ENCODE results near the gene NDST1. TPM values are rescaled to one million over a fixed set of nuclear protein-coding genes. Genes with fewer than 3 reads are reported as not detected.

Gene NDST1
- total and polyA plus RNA-seq, 2 of the 8 experiments (the other 6 are each of a cell fraction or from before 2014, with no cell fraction given) = 27.0 to 72.0 TPM

DNA sequence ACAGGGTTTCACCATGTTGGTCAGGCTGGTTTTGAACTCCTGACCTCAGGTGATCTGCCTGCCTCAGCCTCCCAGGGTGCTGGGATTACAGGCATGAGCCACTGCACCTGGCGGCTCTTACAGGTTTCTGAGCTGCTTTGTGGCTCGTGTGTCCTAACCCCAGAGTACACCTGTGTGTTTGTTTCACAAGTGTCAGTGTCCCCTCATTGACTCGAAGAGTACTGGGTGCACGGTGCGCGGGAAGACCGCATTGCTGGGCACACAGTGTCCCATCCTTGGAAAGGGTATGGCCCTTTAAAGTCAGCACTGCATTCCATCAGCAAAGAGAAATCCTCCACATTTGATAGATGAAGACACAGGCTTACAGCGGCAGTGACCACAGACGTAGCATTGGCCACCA is 23.8 kb downstream of the NDST1 start (continued):
- TF ChIP-seq, protein P1, sequence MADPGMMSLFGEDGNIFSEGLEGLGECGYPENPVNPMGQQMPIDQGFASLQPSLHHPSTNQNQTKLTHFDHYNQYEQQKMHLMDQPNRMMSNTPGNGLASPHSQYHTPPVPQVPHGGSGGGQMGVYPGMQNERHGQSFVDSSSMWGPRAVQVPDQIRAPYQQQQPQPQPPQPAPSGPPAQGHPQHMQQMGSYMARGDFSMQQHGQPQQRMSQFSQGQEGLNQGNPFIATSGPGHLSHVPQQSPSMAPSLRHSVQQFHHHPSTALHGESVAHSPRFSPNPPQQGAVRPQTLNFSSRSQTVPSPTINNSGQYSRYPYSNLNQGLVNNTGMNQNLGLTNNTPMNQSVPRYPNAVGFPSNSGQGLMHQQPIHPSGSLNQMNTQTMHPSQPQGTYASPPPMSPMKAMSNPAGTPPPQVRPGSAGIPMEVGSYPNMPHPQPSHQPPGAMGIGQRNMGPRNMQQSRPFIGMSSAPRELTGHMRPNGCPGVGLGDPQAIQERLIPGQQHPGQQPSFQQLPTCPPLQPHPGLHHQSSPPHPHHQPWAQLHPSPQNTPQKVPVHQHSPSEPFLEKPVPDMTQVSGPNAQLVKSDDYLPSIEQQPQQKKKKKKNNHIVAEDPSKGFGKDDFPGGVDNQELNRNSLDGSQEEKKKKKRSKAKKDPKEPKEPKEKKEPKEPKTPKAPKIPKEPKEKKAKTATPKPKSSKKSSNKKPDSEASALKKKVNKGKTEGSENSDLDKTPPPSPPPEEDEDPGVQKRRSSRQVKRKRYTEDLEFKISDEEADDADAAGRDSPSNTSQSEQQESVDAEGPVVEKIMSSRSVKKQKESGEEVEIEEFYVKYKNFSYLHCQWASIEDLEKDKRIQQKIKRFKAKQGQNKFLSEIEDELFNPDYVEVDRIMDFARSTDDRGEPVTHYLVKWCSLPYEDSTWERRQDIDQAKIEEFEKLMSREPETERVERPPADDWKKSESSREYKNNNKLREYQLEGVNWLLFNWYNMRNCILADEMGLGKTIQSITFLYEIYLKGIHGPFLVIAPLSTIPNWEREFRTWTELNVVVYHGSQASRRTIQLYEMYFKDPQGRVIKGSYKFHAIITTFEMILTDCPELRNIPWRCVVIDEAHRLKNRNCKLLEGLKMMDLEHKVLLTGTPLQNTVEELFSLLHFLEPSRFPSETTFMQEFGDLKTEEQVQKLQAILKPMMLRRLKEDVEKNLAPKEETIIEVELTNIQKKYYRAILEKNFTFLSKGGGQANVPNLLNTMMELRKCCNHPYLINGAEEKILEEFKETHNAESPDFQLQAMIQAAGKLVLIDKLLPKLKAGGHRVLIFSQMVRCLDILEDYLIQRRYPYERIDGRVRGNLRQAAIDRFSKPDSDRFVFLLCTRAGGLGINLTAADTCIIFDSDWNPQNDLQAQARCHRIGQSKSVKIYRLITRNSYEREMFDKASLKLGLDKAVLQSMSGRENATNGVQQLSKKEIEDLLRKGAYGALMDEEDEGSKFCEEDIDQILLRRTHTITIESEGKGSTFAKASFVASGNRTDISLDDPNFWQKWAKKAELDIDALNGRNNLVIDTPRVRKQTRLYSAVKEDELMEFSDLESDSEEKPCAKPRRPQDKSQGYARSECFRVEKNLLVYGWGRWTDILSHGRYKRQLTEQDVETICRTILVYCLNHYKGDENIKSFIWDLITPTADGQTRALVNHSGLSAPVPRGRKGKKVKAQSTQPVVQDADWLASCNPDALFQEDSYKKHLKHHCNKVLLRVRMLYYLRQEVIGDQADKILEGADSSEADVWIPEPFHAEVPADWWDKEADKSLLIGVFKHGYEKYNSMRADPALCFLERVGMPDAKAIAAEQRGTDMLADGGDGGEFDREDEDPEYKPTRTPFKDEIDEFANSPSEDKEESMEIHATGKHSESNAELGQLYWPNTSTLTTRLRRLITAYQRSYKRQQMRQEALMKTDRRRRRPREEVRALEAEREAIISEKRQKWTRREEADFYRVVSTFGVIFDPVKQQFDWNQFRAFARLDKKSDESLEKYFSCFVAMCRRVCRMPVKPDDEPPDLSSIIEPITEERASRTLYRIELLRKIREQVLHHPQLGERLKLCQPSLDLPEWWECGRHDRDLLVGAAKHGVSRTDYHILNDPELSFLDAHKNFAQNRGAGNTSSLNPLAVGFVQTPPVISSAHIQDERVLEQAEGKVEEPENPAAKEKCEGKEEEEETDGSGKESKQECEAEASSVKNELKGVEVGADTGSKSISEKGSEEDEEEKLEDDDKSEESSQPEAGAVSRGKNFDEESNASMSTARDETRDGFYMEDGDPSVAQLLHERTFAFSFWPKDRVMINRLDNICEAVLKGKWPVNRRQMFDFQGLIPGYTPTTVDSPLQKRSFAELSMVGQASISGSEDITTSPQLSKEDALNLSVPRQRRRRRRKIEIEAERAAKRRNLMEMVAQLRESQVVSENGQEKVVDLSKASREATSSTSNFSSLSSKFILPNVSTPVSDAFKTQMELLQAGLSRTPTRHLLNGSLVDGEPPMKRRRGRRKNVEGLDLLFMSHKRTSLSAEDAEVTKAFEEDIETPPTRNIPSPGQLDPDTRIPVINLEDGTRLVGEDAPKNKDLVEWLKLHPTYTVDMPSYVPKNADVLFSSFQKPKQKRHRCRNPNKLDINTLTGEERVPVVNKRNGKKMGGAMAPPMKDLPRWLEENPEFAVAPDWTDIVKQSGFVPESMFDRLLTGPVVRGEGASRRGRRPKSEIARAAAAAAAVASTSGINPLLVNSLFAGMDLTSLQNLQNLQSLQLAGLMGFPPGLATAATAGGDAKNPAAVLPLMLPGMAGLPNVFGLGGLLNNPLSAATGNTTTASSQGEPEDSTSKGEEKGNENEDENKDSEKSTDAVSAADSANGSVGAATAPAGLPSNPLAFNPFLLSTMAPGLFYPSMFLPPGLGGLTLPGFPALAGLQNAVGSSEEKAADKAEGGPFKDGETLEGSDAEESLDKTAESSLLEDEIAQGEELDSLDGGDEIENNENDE (IDR thresholded peaks at IDR 0.05; ENCODE audit: insufficient replicate concordance, low read length) = no peak
- TF ChIP-seq CBX5 (IDR thresholded peaks at IDR 0.05; ENCODE audit: low read depth, low read length) = no peak
- TF ChIP-seq, protein P2, sequence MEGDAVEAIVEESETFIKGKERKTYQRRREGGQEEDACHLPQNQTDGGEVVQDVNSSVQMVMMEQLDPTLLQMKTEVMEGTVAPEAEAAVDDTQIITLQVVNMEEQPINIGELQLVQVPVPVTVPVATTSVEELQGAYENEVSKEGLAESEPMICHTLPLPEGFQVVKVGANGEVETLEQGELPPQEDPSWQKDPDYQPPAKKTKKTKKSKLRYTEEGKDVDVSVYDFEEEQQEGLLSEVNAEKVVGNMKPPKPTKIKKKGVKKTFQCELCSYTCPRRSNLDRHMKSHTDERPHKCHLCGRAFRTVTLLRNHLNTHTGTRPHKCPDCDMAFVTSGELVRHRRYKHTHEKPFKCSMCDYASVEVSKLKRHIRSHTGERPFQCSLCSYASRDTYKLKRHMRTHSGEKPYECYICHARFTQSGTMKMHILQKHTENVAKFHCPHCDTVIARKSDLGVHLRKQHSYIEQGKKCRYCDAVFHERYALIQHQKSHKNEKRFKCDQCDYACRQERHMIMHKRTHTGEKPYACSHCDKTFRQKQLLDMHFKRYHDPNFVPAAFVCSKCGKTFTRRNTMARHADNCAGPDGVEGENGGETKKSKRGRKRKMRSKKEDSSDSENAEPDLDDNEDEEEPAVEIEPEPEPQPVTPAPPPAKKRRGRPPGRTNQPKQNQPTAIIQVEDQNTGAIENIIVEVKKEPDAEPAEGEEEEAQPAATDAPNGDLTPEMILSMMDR (IDR thresholded peaks at IDR 0.05; ENCODE audit: control extremely low read depth in 1 of 3, insufficient read depth in 1 of 3, low read depth in 1 of 3, low read length in 3 of 3) = no peak
- no peak for TF ChIP-seq RXRA (IDR thresholded peaks at IDR 0.05; ENCODE audit: insufficient read depth, low read depth, low read length)
- TF ChIP-seq TEAD4 (IDR thresholded peaks at IDR 0.05; ENCODE audit: low read depth, low read length) = no peak
- TF ChIP-seq CHD1 (IDR thresholded peaks at IDR 0.05; ENCODE audit: low read depth, low read length) = no peak
- no peak for TF ChIP-seq SIX5 (IDR thresholded peaks at IDR 0.05; ENCODE audit: low read depth, low read length)
- no peak for TF ChIP-seq RFX5 (IDR thresholded peaks at IDR 0.05; ENCODE audit: borderline replicate concordance, low read depth, low read length)
